ENCODE results near the gene FRAS1.

- no peak for TF ChIP-seq USF2 (IDR thresholded peaks at IDR 0.05; ENCODE audit: low read length)
- TF ChIP-seq CTCF (IDR thresholded peaks at IDR 0.05; ENCODE audit: control extremely low read depth in 1 of 3, insufficient read depth in 1 of 3, low read depth in 1 of 3, low read length in 3 of 3) = no peak
- TF ChIP-seq MAX (IDR thresholded peaks at IDR 0.05) = no peak
- no peak for TF ChIP-seq EP300 (IDR thresholded peaks at IDR 0.05; ENCODE audit: borderline replicate concordance in 1 of 2, low read depth in 2 of 2, low read length in 2 of 2)
These were observed 512.2 kb downstream of the FRAS1 start for GRCh38 chr4:78569306-78569821.

Measured in H1 (cell line).